Thoracic aorta (tissue), 2 donors: ENCODE data around the gene CAVIN2. TPM values are rescaled to one million over a fixed set of nuclear protein-coding genes. Genes with fewer than 3 reads are reported as not detected.

Experiments used
- ATAC-seq: fragments of 150-250 bp; one replicate; pipeline ENCODE4 v1.8.0; 2017; ENCODE audit warnings: low read depth; ENCODE audit not compliant: insufficient number of reproducible peaks, low FRiP score
- DNase-seq: peaks from one replicate; pipeline ENCODE4 v3.0.0-alpha.2; 2020; ENCODE audit warnings: low spot score
- H3K27ac ChIP-seq, 2 donors: fragments of 200-600 bp; sonication (generic); 1 replicate in 1 of 2; 2 replicates in 1 of 2; pipeline ENCODE4 v1.5.1; 2016; ENCODE audit warnings: mild to moderate bottlenecking in 2 of 2, moderate library complexity in 2 of 2
- H3K27me3 ChIP-seq: fragments of 200-600 bp; sonication (generic); replicated peaks from 2 replicates; pipeline ENCODE4 v1.6.0; 2016; ENCODE audit warnings: mild to moderate bottlenecking; ENCODE audit not compliant: insufficient read depth
- H3K36me3 ChIP-seq: fragments of 200-600 bp; sonication (generic); one replicate; pipeline ENCODE4 v1.5.1; 2016
- H3K4me1 ChIP-seq, 2 donors: fragments of 200-600 bp; sonication (generic); 1 replicate in 1 of 2; 2 replicates in 1 of 2; pipeline versions ENCODE4 v1.5.1 to v1.6.0; 2016; ENCODE audit warnings: low read depth in 2 of 2, mild to moderate bottlenecking in 1 of 2; ENCODE audit not compliant: control insufficient read depth in 1 of 2
- H3K4me3 ChIP-seq: fragments of 200-600 bp; sonication (generic); 2 replicates; pipeline ENCODE4 v1.5.1; 2016; ENCODE audit warnings: mild to moderate bottlenecking
- H3K9me3 ChIP-seq: fragments of 200-600 bp; sonication (generic); 2 replicates; pipeline ENCODE4 v1.5.1; 2016
- CTCF ChIP-seq: fragments of 200-600 bp; sonication (generic); IDR thresholded peaks from one replicate; pipeline ENCODE4 v1.5.1; 2019; ENCODE audit warnings: antibody characterized with exemption
- total RNA-seq, 2 donors: library from RNA; depleted of rRNA; stranded (reverse); fragments of >200 nt; gene quantifications; one replicate each; pipeline versions ENCODE4 v1.1.0 to v1.2.3, GENCODE V29; 2016

CAVIN2 gene
- total RNA-seq, 2 donors from 2014 or later = 14.9 to 15.0 TPM

- no peak for TF ChIP-seq CTCF
- ATAC-seq (no peak), DNase-seq (no peak)
- H3K4me1 ChIP-seq = peaks cover 15 to 16% of the 10 kb centered on the region in 2 donors
- H3K27ac ChIP-seq = no peak overlapping the region
- H3K4me3 ChIP-seq = no peak overlapping the region
- H3K27me3 ChIP-seq = no peaks in the 10 kb centered on the region
- no peaks in the 10 kb centered on the region for H3K9me3 ChIP-seq
- H3K36me3 ChIP-seq = no peaks in the 10 kb centered on the region
These were observed 17.9 kb upstream of the CAVIN2 start for GRCh38 chr2:191864628-191865374.

- ATAC-seq (no peak), DNase-seq (no peak)
- no peak overlapping the region for H3K4me3 ChIP-seq
- H3K9me3 ChIP-seq = no peaks in the 10 kb centered on the region
- no peak overlapping the region for H3K27ac ChIP-seq
- no peak for TF ChIP-seq CTCF
- no peaks in the 10 kb centered on the region for H3K27me3 ChIP-seq
- no peaks in the 10 kb centered on the region for H3K36me3 ChIP-seq
- peaks cover 15 to 16% of the 10 kb centered on the region in 2 donors for H3K4me1 ChIP-seq
These were observed 17.1 kb upstream of the CAVIN2 start for GRCh38 chr2:191863988-191864387.

- H3K27ac ChIP-seq = no peak overlapping the region
- ATAC-seq (no peak), DNase-seq (no peak)
- H3K9me3 ChIP-seq = no peaks in the 10 kb centered on the region
- H3K4me1 ChIP-seq = peaks cover 11 to 12% of the 10 kb centered on the region in 2 donors
- no peak overlapping the region for H3K4me3 ChIP-seq
- no peaks in the 10 kb centered on the region for H3K27me3 ChIP-seq
- no peaks in the 10 kb centered on the region for H3K36me3 ChIP-seq
- no peak for TF ChIP-seq CTCF
These were observed 15.4 kb upstream of the CAVIN2 start for GRCh38 chr2:191862156-191862775.

- TF ChIP-seq CTCF = no peak
- Histone ChIP-seq H3K27ac (no peak overlapping the region), H3K4me1 (no peaks in the 10 kb centered on the region)
These were observed 14.0 kb upstream of the CAVIN2 start for GRCh38 chr2:191860760-191861466.

GRCh38 chr2:191859681-191860080 is 12.8 kb upstream of the CAVIN2 start:
- no peaks in the 10 kb centered on the region for H3K9me3 ChIP-seq
- no peak for TF ChIP-seq CTCF
- no peak overlapping the region for H3K4me3 ChIP-seq
- no peaks in the 10 kb centered on the region for H3K27me3 ChIP-seq
- no peaks in the 10 kb centered on the region for H3K4me1 ChIP-seq
- H3K36me3 ChIP-seq = no peaks in the 10 kb centered on the region
- no peak overlapping the region for H3K27ac ChIP-seq
- DNase-seq (no peak), ATAC-seq (no peak)

More at GRCh38 chr2:191860760-191861466, 14.0 kb upstream of the CAVIN2 start:
- ATAC-seq (no peak), DNase-seq (no peak)
- H3K27me3 ChIP-seq = no peaks in the 10 kb centered on the region
- H3K36me3 ChIP-seq = no peaks in the 10 kb centered on the region
- no peak overlapping the region for H3K4me3 ChIP-seq
- no peaks in the 10 kb centered on the region for H3K9me3 ChIP-seq
